K562 (cell line): Measurements from ENCODE around the gene RASGEF1C. TPM values are rescaled to one million over a fixed set of nuclear protein-coding genes. Genes with fewer than 3 reads are reported as not detected.

Experiments
- ARNT ChIP-seq, 2 experiments: fragments of 450-650 bp; IDR thresholded peaks; 2 replicates each; pipeline ENCODE4 v1.6.1; 2016; ENCODE audit warnings: mild to moderate bottlenecking in 1 of 2
- BACH1 ChIP-seq: fragments of 200-800 bp; sonication (Bioruptor generic); IDR thresholded peaks from 2 replicates; pipeline ENCODE4 v1.6.1; 2016; ENCODE audit warnings: missing genetic modification characterization, missing compliant biosample characterization
- CBX3 ChIP-seq, 2 experiments: IDR thresholded peaks; 1 replicate in 1 of 2; 2 replicates in 1 of 2; pipeline ENCODE4 v1.6.1; 2012; ENCODE audit warnings: inconsistent platforms in 2 of 2, low read length in 2 of 2, borderline replicate concordance in 1 of 2, control low read depth in 1 of 2
- CTCF ChIP-seq, 3 experiments: IDR thresholded peaks in 2 of 3; conservative IDR thresholded peaks in 1 of 3; 2 replicates each; pipeline ENCODE4 v1.5.1; 2011 to 2012; ENCODE audit warnings: low read length in 3 of 3, mild to moderate bottlenecking in 3 of 3, control low read depth in 2 of 3, improper control_type of control experiment in 1 of 3, inconsistent platforms in 1 of 3, low read depth in 1 of 3, mixed read lengths in 1 of 3, moderate library complexity in 1 of 3; ENCODE audit not compliant: insufficient read depth in 2 of 3
- ESRRB ChIP-seq: fragments of 250-450 bp; sonication (Bioruptor Pico); IDR thresholded peaks from 2 replicates; pipeline ENCODE4 v1.5.0; 2020; ENCODE audit warnings: mild to moderate bottlenecking, moderate library complexity, borderline replicate concordance
- EWSR1 ChIP-seq: fragments of 450-650 bp; IDR thresholded peaks from 2 replicates; pipeline ENCODE4 v1.6.1; 2018; ENCODE audit warnings: borderline replicate concordance, mild to moderate bottlenecking, low read depth, moderate library complexity; ENCODE audit not compliant: partially characterized antibody
- FIP1L1 ChIP-seq: fragments of 200-400 bp; formaldehyde crosslinking; IDR thresholded peaks from 2 replicates; pipeline ENCODE4 v1.6.1; 2018; ENCODE audit warnings: mild to moderate bottlenecking, low read depth, low read length; ENCODE audit not compliant: poor library complexity, severe bottlenecking
- FOXA3 ChIP-seq, 2 experiments: fragments of 450-650 bp in 1 of 2; sonication (generic) in 1 of 2; formaldehyde crosslinking; IDR thresholded peaks in 1 of 2; conservative IDR thresholded peaks in 1 of 2; 2 replicates each; pipeline versions ENCODE4 v1.4.0 to v1.8.0; 2020 to 2022; ENCODE audit warnings: mild to moderate bottlenecking in 2 of 2, missing genetic modification reagents in 1 of 2
- GTF2A2 ChIP-seq: IDR thresholded peaks from 2 replicates; pipeline ENCODE4 v1.6.1; 2016; ENCODE audit warnings: mild to moderate bottlenecking, missing genetic modification characterization, missing compliant biosample characterization
- HDAC3 ChIP-seq: fragments of 450-650 bp; IDR thresholded peaks from 2 replicates; pipeline ENCODE4 v1.6.1; 2018; ENCODE audit warnings: borderline replicate concordance, mild to moderate bottlenecking, moderate library complexity; ENCODE audit not compliant: partially characterized antibody
- HMG20A ChIP-seq: fragments of 450-650 bp; formaldehyde crosslinking; conservative IDR thresholded peaks from 2 replicates; pipeline ENCODE4 v1.4.0; 2020; ENCODE audit warnings: mild to moderate bottlenecking, mixed read lengths
- MYC ChIP-seq, 2 experiments: fragments of 250-450 bp in 1 of 2; sonication (Bioruptor Pico) in 1 of 2; IDR thresholded peaks; 2 replicates each; pipeline versions ENCODE4 v1.5.1 to v1.6.1; 2012 to 2021; ENCODE audit warnings: low read depth in 2 of 2, borderline replicate concordance in 1 of 2, improper control_type of control experiment in 1 of 2, low read length in 1 of 2, mild to moderate bottlenecking in 1 of 2, moderate library complexity in 1 of 2
- NCOA1 ChIP-seq: fragments of 450-650 bp; IDR thresholded peaks from 2 replicates; pipeline ENCODE4 v1.6.1; 2016; ENCODE audit warnings: low read depth
- NR3C1 ChIP-seq: sonication (generic); formaldehyde crosslinking; IDR thresholded peaks from 2 replicates; pipeline ENCODE4 v1.8.1; 2022; ENCODE audit warnings: missing genetic modification reagents
- PYGO2 ChIP-seq: fragments of 450-650 bp; IDR thresholded peaks from 2 replicates; pipeline ENCODE4 v1.6.1; 2016; ENCODE audit warnings: mild to moderate bottlenecking, missing genetic modification characterization, moderate library complexity, missing compliant biosample characterization
- RB1 ChIP-seq: fragments of 450-650 bp; IDR thresholded peaks from 2 replicates; pipeline ENCODE4 v1.6.1; 2017; ENCODE audit warnings: low read depth, mild to moderate bottlenecking
- TEAD4 ChIP-seq, 2 experiments: sonication (generic) in 1 of 2; formaldehyde crosslinking in 1 of 2; IDR thresholded peaks; 2 replicates each; pipeline versions ENCODE4 v1.6.1 to v1.8.0; 2012 to 2022; ENCODE audit warnings: borderline replicate concordance in 1 of 2, inconsistent platforms in 1 of 2, low read length in 1 of 2, mild to moderate bottlenecking in 1 of 2, missing genetic modification reagents in 1 of 2
- VEZF1 ChIP-seq: fragments of 200-800 bp; sonication (Bioruptor generic); IDR thresholded peaks from 2 replicates; pipeline ENCODE4 v1.6.1; 2017; ENCODE audit warnings: missing genetic modification characterization, missing compliant biosample characterization
- ZBTB43 ChIP-seq: sonication (generic); formaldehyde crosslinking; IDR thresholded peaks from 2 replicates; pipeline ENCODE4 v1.8.0; 2023; ENCODE audit warnings: mild to moderate bottlenecking, missing genetic modification reagents
- ZFPM2 ChIP-seq: fragments of 250-450 bp; sonication (Bioruptor Pico); IDR thresholded peaks from 2 replicates; pipeline ENCODE4 v1.5.1; 2022; ENCODE audit warnings: mild to moderate bottlenecking
- ZFX ChIP-seq: sonication (generic); formaldehyde crosslinking; IDR thresholded peaks from 2 replicates; pipeline ENCODE4 v1.8.0; 2022; ENCODE audit warnings: mild to moderate bottlenecking, missing genetic modification reagents, moderate library complexity
- ZNF766 ChIP-seq: fragments of 200-800 bp; sonication (Bioruptor generic); conservative IDR thresholded peaks from 2 replicates; pipeline ENCODE4 v1.6.1; 2016; ENCODE audit warnings: missing genetic modification characterization, missing compliant biosample characterization
- polyA plus RNA-seq, 8 experiments: library from polyadenylated mRNA; depleted of rRNA in 4 of 8; stranded (reverse) in 5 of 8; unstranded in 3 of 8; fragments of >200 nt; fragmentation: Nextera tagmentation in 2 of 8; fragmentation: Illumina TruSeq in 1 of 8; extraction: Ambion mirVana in 2 of 8; extraction: Trizol in 1 of 8; gene quantifications; 2 replicates each; pipeline versions ENCODE4 v1.2.1 to v1.2.3, GENCODE V29; 2011 to 2014; ENCODE audit warnings: inconsistent platforms in 1 of 8, missing spikeins in 1 of 8
- total RNA-seq, 7 experiments: library from RNA; depleted of rRNA in 6 of 7; stranded (reverse); fragments of >200 nt in 6 of 7; fragmentation: Illumina TruSeq in 2 of 7; extraction: Trizol in 2 of 7; gene quantifications; 2 replicates each; pipeline versions ENCODE4 v1.2.1 to v1.2.3, GENCODE V29; 2011 to 2021; ENCODE audit warnings: low replicate concordance in 1 of 7

RASGEF1C gene
- total and polyA plus RNA-seq, 9 of the 15 experiments (the other 6 are each of a cell fraction or from before 2014, with no cell fraction given) = 0.04 to 1.1 (median 0.21) TPM; not detected in 4

- TF ChIP-seq CBX3 (IDR thresholded peaks at IDR 0.05; ENCODE audit: borderline replicate concordance in 1 of 2, low read length in 2 of 2) (no peak), CTCF (IDR thresholded peaks at IDR 0.05 in 2 of 3, conservative IDR thresholded peaks at IDR 0.05 in 1 of 3; ENCODE audit: insufficient read depth in 2 of 3, low read depth in 1 of 3, low read length in 3 of 3) (peak in 2 of 3 experiments; percentile 70 to 94; a peak in 5 of 6 replicates), ZFX (CRISPR knock-in tag) (no peak), HMG20A (no peak), ZFPM2 (CRISPR knock-in tag) (no peak), GTF2A2 (tag) (no peak), HDAC3 (no peak), FOXA3 (CRISPR knock-in tag; conservative IDR thresholded peaks at IDR 0.05 in 1 of 2, IDR thresholded peaks at IDR 0.05 in 1 of 2) (no peak), VEZF1 (CRISPR knock-in tag) (peak; percentile 95), EWSR1 (no peak), MYC (IDR thresholded peaks at IDR 0.05; ENCODE audit: low read depth, low read length) (peak; percentile 21; the same call in 1 of the 2 replicates), MYC (CRISPR knock-in tag; IDR thresholded peaks at IDR 0.05; ENCODE audit: borderline replicate concordance, low read depth) (no peak), BACH1 (tag) (no peak), PYGO2 (no peak), NCOA1 (no peak), ARNT (IDR thresholded peaks at IDR 0.05) (no peak), ZNF766 (CRISPR knock-in tag) (0 out of 2 replicates have a peak, but pooled peaks have one; percentile 28), FIP1L1 (no peak), RB1 (peak; percentile 87), ESRRB (CRISPR knock-in tag) (no peak), NR3C1 (CRISPR knock-in tag) (no peak), TEAD4 (IDR thresholded peaks at IDR 0.05; ENCODE audit: low read length) (no peak), TEAD4 (CRISPR knock-in tag; IDR thresholded peaks at IDR 0.05; ENCODE audit: borderline replicate concordance) (no peak), ZBTB43 (no peak)
Observed at GRCh38 chr5:180209137-180209581, at the start of gene RASGEF1C (continued).
